Tibial artery (tissue), 4 donors: ENCODE results near the gene TNFRSF11A.

Source experiments
- DNase-seq, 2 donors: peaks; one replicate each; pipeline ENCODE4 v3.0.0-alpha.2; 2019
- H3K27ac ChIP-seq, 2 donors: fragments of 200-600 bp; sonication (generic) in 1 of 2; 1 replicate in 1 of 2; 2 replicates in 1 of 2; pipeline ENCODE4 v1.5.1; 2018 to 2019; ENCODE audit warnings: mild to moderate bottlenecking in 1 of 2
- H3K27me3 ChIP-seq, 2 donors: fragments of 200-600 bp; sonication (generic) in 1 of 2; one replicate each; pipeline versions ENCODE4 v1.5.1 to v1.6.0; 2016 to 2019
- H3K36me3 ChIP-seq, 3 donors: fragments of 200-600 bp; sonication (generic) in 2 of 3; one replicate each; pipeline ENCODE4 v1.5.1; 2016 to 2019; ENCODE audit warnings: mild to moderate bottlenecking in 2 of 3
- H3K4me1 ChIP-seq, 4 donors: fragments of 200-600 bp; sonication (generic) in 2 of 4; 1 replicate in 3 of 4; 2 replicates in 1 of 4; pipeline ENCODE4 v1.5.1; 2016 to 2019
- H3K4me3 ChIP-seq, 2 donors: fragments of 200-600 bp; sonication (generic) in 1 of 2; 1 replicate in 1 of 2; 2 replicates in 1 of 2; pipeline ENCODE4 v1.5.1; 2018 to 2019; ENCODE audit warnings: mild to moderate bottlenecking in 2 of 2
- H3K9me3 ChIP-seq, 3 donors: fragments of 200-600 bp; sonication (generic) in 1 of 3; one replicate each; pipeline ENCODE4 v1.5.1; 2016 to 2019
- CTCF ChIP-seq, 2 experiments: fragments of 200-600 bp in 1 of 2; fragments of 450-650 bp in 1 of 2; IDR thresholded peaks; one replicate each; pipeline ENCODE4 v1.5.1; 2017 to 2019; ENCODE audit warnings: antibody characterized with exemption in 2 of 2, mild to moderate bottlenecking in 1 of 2, moderate library complexity in 1 of 2
- intact Hi-C: fragments of 100-400 bp; cut with DNase I; formaldehyde crosslinking; loops from one replicate; pipeline ENCODE4 v1.15.0; 2023; ENCODE audit warnings: low total_unique reads

The TNFRSF11A gene

GRCh38 chr18:62339106-62339988 is 14.2 kb downstream of the TNFRSF11A start:
- Histone ChIP-seq H3K4me1 (no peaks in the 10 kb centered on the region), H3K27me3 (no peaks in the 10 kb centered on the region), H3K36me3 (no peaks in the 10 kb centered on the region), H3K27ac (no peak overlapping the region), H3K9me3 (no peaks in the 10 kb centered on the region), H3K4me3 (no peak overlapping the region)
- intact Hi-C loops, result no loop called here
- DNase-seq, result no peak
- no peak for TF ChIP-seq CTCF (IDR thresholded peaks at IDR 0.05)

DNA sequence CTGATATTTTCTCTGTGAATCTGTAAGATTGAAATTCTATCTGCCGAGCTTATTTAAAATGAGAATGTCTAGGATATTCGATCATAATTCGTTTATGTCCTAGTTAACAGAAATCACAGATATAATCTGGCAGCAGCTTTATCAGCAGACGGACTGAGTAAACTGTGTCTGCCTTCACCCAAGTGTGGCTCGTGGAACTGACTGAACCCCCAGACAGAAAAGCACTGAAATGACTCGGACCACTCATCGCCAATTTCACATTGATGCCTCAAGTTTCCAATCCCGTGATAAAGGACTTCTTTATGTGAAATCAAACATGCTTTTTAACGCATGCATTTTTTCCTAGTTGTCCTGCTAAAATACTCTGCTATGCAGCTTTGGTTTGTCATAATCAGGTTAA is 15.9 kb downstream of the TNFRSF11A start:
- Histone ChIP-seq H3K36me3 (no peaks in the 10 kb centered on the region), H3K27ac (no peak overlapping the region), H3K27me3 (no peaks in the 10 kb centered on the region), H3K4me1 (no peaks in the 10 kb centered on the region), H3K9me3 (no peaks in the 10 kb centered on the region), H3K4me3 (no peak overlapping the region)
- no peak for DNase-seq
- intact Hi-C loops, result no loop called here
- TF ChIP-seq CTCF (IDR thresholded peaks at IDR 0.05), result no peak

- Histone ChIP-seq H3K9me3 (no peaks in the 10 kb centered on the region), H3K27ac (no peak overlapping the region), H3K36me3 (no peaks in the 10 kb centered on the region), H3K4me3 (no peak overlapping the region), H3K4me1 (no peaks in the 10 kb centered on the region), H3K27me3 (no peaks in the 10 kb centered on the region)
- no peak for TF ChIP-seq CTCF (IDR thresholded peaks at IDR 0.05)
- no peak for DNase-seq
- intact Hi-C loops, result no loop called here
These were observed 16.4 kb downstream of the TNFRSF11A start for GRCh38 chr18:62341473-62341872.

DNA sequence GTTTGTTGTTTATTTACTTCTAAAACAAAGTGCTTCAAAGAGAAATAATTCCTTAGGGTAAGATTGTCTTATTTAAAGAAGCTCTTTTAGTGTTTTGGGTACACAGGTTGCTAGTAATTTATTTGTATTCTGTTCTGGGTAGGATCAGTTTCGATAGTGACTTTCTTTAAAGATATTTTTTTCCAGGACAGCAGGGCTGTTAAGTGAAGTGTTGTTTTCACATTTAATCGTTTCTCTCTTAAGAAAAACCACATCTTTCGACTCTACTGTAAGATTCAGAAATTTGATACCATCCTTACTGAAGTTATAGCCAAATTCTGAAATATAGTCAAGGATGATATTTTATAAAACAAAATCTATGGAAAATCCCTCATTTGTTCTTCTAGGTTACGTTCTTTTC is 17.8 kb downstream of the TNFRSF11A start:
- H3K4me3 ChIP-seq, result no peak overlapping the region
- no peaks in the 10 kb centered on the region for H3K27me3 ChIP-seq
- no peaks in the 10 kb centered on the region for H3K36me3 ChIP-seq
- intact Hi-C loops, result no loop called here
- DNase-seq, result no peak
- no peaks in the 10 kb centered on the region for H3K9me3 ChIP-seq
- H3K4me1 ChIP-seq, result no peaks in the 10 kb centered on the region
- H3K27ac ChIP-seq, result no peak overlapping the region
- TF ChIP-seq CTCF (IDR thresholded peaks at IDR 0.05), result no peak

DNA sequence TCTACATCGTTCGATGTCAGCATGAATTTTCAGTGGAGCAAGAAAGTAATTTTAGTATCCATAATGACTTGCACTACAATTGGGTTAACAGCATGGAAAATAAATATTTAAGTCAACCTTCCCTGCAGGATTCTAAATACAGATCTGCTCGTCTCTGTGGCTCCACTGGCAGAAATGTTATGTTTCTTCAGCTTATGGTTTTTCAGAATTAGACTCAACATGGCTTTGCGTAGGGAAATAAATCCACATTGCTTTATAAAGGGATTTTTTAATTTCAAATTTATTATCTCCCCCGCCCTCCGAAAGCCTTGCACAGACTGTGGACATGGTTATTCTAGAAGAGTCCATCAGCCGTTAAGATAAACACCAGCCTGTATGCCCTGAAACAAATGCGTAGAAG is 18.2 kb downstream of the TNFRSF11A start:
- no peak overlapping the region for H3K27ac ChIP-seq
- no peaks in the 10 kb centered on the region for H3K36me3 ChIP-seq
- no peak overlapping the region for H3K4me3 ChIP-seq
- intact Hi-C loops, result no loop called here
- DNase-seq, result no peak
- H3K4me1 ChIP-seq, result no peaks in the 10 kb centered on the region
- no peaks in the 10 kb centered on the region for H3K9me3 ChIP-seq
- TF ChIP-seq CTCF (IDR thresholded peaks at IDR 0.05), result no peak
- H3K27me3 ChIP-seq, result no peaks in the 10 kb centered on the region
